Epithelial cell of esophagus (primary cell): ENCODE measurements around the gene KRTAP2-3.
"Not testable (repeated sequence)": the region's sequence is repeated elsewhere in the genome, so short reads cannot be mapped to it uniquely, and the experiment has no call there.

Experiments used
- DNase-seq: peaks from one replicate; pipeline ENCODE4 v3.0.0; 2010; ENCODE audit warnings: low read depth
- H3K4me3 ChIP-seq: 2 replicates; pipeline ENCODE4 v1.5.1; 2011; ENCODE audit warnings: mild to moderate bottlenecking, low read length, control low read depth
- TF ChIP-seq, protein P1 (sequence below): IDR thresholded peaks from 2 replicates; pipeline ENCODE4 v1.5.1; 2011; ENCODE audit warnings: low read depth, mild to moderate bottlenecking, low read length, control low read depth, inconsistent platforms; ENCODE audit not compliant: insufficient read depth; ENCODE audit errors: missing control alignments

Gene KRTAP2-3

DNA sequence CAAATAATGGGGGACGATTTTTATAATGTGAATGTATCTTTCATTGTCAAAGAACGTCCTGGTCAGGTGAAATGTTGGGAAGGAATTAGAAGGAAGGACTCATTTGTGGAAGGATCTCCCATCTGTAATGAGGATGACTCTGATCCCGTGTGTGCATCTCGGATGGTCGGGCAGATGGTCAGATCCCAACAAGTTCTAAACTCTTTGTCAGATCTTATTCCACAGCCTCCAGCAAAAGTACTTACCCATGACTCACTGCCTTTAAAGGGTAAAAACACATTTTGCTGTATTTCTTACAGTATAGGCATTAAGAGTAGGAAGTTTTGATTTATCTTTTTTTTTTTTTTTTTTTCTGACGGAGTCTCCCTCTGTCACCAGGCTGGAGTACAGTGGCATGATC lies 38.6 kb upstream of the KRTAP2-3 start:
- H3K4me3 ChIP-seq: no peak overlapping the region
- TF ChIP-seq, protein P1, sequence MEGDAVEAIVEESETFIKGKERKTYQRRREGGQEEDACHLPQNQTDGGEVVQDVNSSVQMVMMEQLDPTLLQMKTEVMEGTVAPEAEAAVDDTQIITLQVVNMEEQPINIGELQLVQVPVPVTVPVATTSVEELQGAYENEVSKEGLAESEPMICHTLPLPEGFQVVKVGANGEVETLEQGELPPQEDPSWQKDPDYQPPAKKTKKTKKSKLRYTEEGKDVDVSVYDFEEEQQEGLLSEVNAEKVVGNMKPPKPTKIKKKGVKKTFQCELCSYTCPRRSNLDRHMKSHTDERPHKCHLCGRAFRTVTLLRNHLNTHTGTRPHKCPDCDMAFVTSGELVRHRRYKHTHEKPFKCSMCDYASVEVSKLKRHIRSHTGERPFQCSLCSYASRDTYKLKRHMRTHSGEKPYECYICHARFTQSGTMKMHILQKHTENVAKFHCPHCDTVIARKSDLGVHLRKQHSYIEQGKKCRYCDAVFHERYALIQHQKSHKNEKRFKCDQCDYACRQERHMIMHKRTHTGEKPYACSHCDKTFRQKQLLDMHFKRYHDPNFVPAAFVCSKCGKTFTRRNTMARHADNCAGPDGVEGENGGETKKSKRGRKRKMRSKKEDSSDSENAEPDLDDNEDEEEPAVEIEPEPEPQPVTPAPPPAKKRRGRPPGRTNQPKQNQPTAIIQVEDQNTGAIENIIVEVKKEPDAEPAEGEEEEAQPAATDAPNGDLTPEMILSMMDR: no peak
- DNase-seq: peak; percentile 86

DNA sequence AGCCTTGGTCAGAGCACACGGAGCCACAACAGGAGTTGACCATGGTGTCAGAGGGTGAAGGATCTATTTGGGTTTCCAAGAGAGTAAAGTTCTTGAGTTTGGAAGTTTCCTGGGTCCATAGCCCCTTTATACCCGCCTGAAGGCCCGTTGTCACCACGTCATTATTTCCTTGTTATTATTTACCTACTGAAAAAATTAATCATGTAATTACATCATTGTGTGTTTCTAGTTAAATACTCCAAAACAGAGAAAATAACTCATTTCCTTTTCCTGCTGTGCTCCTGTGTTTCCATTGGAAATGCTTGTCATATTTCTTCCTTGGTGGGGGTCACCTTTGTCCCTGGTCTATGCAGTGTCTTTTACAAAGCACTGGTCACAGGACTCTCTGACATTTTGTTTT lies 38.1 kb upstream of the KRTAP2-3 start, which contains the start of gene KRTAP4-8:
KRTAP4-8 (minus strand) TSS at position 101 of the 400 bp plus-strand sequence; CDS start at position 43, 58 bp downstream.
- TF ChIP-seq, protein P1: no peak
- DNase-seq: no peak
- no peak within 1 kb of the TSS for H3K4me3 ChIP-seq

DNA sequence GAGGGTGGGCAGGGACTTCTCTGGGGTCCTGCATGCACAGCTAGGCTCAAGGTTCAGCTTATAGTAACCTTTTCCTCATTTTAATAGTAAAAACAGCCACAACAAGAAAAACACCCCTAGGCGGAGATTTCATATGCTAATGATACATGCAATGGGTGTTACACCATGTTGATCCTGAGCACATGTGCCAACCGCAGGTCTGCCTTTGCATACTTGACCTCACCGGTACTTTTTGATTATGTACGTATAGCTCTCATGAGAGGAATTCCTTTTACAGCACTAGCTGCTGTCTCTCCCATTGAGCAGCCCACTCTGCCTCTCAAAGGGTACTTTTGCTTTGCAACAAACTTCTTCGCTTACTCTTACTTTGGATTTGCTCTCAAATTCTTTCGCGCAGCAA lies 36.1 kb upstream of the KRTAP2-3 start:
- TF ChIP-seq, protein P1: no peak
- no peak overlapping the region for H3K4me3 ChIP-seq
- DNase-seq: no peak

DNA sequence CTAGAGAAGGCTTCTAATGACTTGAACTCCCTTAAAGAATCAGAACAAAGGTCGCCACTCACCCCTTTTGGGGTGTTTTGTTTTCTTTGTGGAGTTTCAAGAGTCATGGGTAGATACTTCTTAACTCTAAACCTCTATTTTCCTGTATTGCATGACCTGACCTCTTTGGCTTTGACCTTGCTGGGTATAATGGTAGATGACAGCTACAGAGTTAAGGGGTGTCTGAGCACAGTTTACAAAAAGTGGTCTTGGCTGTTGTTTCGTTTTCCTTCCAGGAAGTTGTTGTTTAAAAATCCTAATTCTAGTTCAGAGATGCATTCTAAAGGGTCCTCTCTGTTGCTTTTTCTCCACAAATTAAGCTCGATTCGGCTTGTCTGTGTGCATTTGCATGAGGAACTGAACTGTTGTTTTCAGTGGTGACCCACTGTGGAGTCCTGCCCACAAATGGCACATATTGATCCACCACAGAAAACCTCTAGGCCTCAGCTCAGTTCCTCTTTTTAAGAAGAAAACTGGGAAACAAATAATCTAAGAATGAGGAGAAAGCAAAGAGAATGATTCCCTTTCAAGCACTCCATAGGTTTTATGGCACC lies 28.9 kb upstream of the KRTAP2-3 start:
- H3K4me3 ChIP-seq, DNase-seq: not testable (repeated sequence)

DNA sequence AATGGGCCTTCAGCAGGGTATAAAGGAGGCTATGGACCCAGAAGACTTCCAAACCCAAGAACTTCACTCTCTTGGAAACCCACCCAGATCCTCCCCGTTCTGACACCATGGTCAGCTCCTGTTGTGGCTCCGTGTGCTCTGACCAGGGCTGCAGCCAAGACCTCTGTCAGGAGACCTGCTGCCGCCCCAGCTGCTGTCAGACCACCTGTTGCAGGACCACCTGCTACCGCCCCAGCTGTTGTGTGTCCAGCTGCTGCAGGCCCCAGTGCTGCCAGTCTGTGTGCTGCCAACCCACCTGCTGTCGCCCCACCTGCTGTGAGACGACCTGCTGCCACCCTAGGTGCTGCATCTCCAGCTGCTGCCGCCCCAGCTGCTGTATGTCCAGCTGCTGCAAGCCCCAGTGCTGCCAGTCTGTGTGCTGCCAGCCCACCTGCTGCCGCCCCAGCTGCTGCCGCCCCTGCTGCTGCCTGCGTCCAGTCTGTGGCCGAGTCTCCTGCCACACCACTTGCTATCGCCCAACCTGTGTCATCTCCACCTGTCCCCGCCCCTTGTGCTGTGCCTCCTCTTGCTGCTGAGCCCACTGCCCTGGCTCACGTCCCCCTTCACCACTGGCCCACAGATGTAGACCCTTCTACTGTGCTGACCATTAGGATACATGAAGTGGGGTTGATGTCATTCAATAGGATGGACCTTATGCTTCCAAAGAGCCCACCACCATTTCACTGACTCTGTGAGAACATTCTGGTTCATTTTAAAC lies 24.4 kb upstream of the KRTAP2-3 start, which contains the start of gene KRTAP4-7:
KRTAP4-7 (plus strand) TSS at position 51 of the 757 bp plus-strand sequence; CDS start at position 108, 57 bp downstream.
- H3K4me3 ChIP-seq, DNase-seq: not testable (repeated sequence)

DNA sequence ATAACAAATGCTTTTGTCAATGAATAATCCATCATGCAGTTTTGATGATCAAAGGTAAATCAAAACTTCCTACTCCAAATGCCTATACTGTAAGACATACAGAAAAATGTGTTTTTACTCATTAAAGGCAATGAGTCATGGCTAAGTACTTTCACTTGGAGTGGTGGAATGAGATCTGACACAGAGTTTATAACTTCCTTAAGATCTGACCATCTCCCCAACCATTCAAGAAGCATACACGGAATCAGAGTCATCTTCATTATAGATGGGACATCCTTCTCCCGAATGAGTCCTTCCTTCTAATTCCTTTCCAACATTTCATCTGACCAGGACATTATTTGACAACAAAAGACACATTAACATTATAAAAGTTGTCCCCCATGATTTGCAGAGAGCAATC lies 23.5 kb upstream of the KRTAP2-3 start:
- H3K4me3 ChIP-seq: not testable (repeated sequence)
- peak; percentile 49 for DNase-seq

DNA sequence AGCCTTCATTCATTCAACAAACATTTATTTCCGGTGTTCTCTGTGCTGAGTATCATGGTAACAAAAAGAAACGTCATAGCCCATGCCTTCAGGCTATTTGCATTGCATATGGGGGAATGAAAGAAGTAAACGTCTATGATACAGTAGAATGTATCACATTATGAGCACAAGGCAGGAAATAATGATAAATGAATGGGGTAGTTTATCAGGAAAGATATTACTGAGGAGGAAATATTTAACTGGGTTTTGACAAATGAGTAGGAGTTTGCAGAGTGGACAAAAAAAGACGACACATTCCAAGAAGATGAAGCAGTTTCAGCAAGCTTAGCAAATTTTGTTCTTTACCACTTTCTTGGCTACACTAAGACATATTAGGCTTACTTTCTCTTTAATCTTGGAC lies 22.7 kb upstream of the KRTAP2-3 start:
- H3K4me3 ChIP-seq: no peak overlapping the region
- TF ChIP-seq, protein P1: no peak
- DNase-seq: peak; percentile 82

DNA sequence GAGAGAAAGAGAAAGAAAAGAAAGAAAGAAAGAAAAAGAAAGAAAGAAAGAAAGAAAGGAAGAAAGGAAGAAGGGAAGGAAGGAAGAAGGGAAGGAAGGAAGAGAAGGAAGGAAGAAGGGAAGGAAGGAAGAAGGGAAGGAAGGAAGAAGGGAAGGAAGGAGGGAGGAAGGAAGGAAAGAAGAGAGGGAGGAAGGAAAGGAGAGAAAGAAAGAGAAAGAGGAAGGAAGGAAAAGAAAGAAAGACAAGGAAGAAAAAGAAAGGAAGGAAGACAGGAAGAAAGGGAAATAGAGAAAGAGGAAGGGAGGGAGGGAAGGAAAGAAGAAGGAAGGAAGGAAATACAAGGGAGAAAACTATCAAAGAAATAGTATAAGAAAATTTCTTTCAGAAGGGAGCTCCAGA lies 16.9 kb upstream of the KRTAP2-3 start:
- no peak overlapping the region for H3K4me3 ChIP-seq
- no peak for DNase-seq
- TF ChIP-seq, protein P1: no peak
